Measurements from ENCODE around the gene LSM10.

GRCh38 chr1:36352910-36353878 lies 44.5 kb downstream of the LSM10 start:
- TF ChIP-seq BHLHE40 (IDR thresholded peaks at IDR 0.05; ENCODE audit: borderline replicate concordance) (no peak), FOXM1 (IDR thresholded peaks at IDR 0.05; ENCODE audit: borderline replicate concordance) (no peak), SP1 (IDR thresholded peaks at IDR 0.05) (no peak), SUZ12 (IDR thresholded peaks at IDR 0.05) (no peak), FOXA1 (IDR thresholded peaks at IDR 0.05) (no peak), L3MBTL2 (conservative IDR thresholded peaks at IDR 0.05) (no peak), PKNOX1 (IDR thresholded peaks at IDR 0.05) (no peak), LEF1 (IDR thresholded peaks at IDR 0.05; ENCODE audit: borderline replicate concordance) (no peak), HDGF (IDR thresholded peaks at IDR 0.05; ENCODE audit: borderline replicate concordance) (no peak), ZNF384 (IDR thresholded peaks at IDR 0.05) (no peak), ELF4 (IDR thresholded peaks at IDR 0.05) (no peak)

Data from HEK293T (cell line).